Measurements from ENCODE around the gene SUSD6. TPM values are rescaled to one million over a fixed set of nuclear protein-coding genes. Genes with fewer than 3 reads are reported as not detected.

The SUSD6 gene
- polyA plus RNA-seq, 2 of the 4 experiments (the other 2 are of a cell fraction), result 4.3 to 7.0 TPM

DNA sequence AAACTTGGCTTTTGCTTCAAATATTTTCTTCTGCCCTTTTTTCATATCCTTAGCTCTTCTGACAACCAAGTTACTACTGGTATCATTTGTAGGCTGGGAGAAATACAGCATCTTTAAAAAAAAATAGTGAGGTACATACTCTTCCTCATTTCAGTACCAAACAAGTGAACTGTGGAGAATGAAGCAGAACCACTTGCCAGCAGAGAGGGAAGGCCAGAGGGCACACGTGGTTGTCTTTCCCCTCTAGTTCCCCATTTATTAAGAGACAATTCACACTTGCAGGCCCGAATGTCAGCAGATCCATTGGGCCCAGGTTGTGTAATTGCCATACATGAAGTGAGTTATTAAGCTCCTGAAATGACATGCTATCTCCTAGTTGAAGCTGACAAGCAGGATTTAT is 3.2 kb downstream of the SUSD6 start:
- ATAC-seq, result no peak
- POLR2A ChIA-PET, result no interaction called here

GRCh38 chr14:69615121-69615495 is 3.7 kb downstream of the SUSD6 start:
- no peak for DNase-seq (ENCODE audit: low read depth in 1 of 2, low spot score in 1 of 2)
- WGBS (ENCODE audit: missing lambda C conversion rate), result 80% methylated on average over 5 of the region's 5 CpGs
- POLR2A ChIA-PET, result no interaction called here
- H3K4me1 ChIP-seq, result peaks cover 18% of the 10 kb centered on the region
- no peak for FAIRE-seq
- ATAC-seq, result no peak
- no peaks in the 10 kb centered on the region for H3K9me3 ChIP-seq
- no peak overlapping the region for H3K27ac ChIP-seq
- H3K4me3 ChIP-seq, result no peak overlapping the region
- H3K4me2 ChIP-seq, result no peak overlapping the region
- CTCF ChIA-PET, result interaction anchor here (0.7 to 1.2 kb wide), 4 partner anchors 9 to 112 kb away, joined by 3 read pairs; no protein-coding TSS in a partner anchor
- TF ChIP-seq HOXB13 (CRISPR knock-in tag; IDR thresholded peaks at IDR 0.05; ENCODE audit: low read depth) (no peak), REST (IDR thresholded peaks at IDR 0.05) (no peak), JUN (IDR thresholded peaks at IDR 0.05) (no peak), ZFP36 (IDR thresholded peaks at IDR 0.05; ENCODE audit: borderline replicate concordance, partially characterized antibody) (no peak), USF2 (IDR thresholded peaks at IDR 0.05) (no peak), ZNF302 (CRISPR knock-in tag; IDR thresholded peaks at IDR 0.05) (no peak)

More for the DNA sequence above, 3.2 kb downstream of the SUSD6 start:
- CTCF ChIA-PET, result interaction anchor here (0.7 to 1.2 kb wide), 4 partner anchors 9 to 112 kb away, joined by 3 read pairs; no protein-coding TSS in a partner anchor
- WGBS (ENCODE audit: missing lambda C conversion rate), result 65% methylated on average over 2 of the region's 2 CpGs
- peaks cover 18% of the 10 kb centered on the region for H3K4me1 ChIP-seq
- no peak for DNase-seq (ENCODE audit: low read depth in 1 of 2, low spot score in 1 of 2)
- H3K9me3 ChIP-seq, result no peaks in the 10 kb centered on the region
- no peak for TF ChIP-seq ZC3H11A (IDR thresholded peaks at IDR 0.05)
- no peak for TF ChIP-seq TP53 (CRISPR knock-in tag; IDR thresholded peaks at IDR 0.05)
- TF ChIP-seq EP300 (IDR thresholded peaks at IDR 0.05), result no peak
- no peak for TF ChIP-seq FOSB (CRISPR knock-in tag; IDR thresholded peaks at IDR 0.05)
- TF ChIP-seq CBX2 (IDR thresholded peaks at IDR 0.05; ENCODE audit: borderline replicate concordance, low read depth), result no peak
- TF ChIP-seq USF2 (IDR thresholded peaks at IDR 0.05), result no peak
- TF ChIP-seq CTCF (IDR thresholded peaks at IDR 0.05), result no peak
- TF ChIP-seq FOSL2 (IDR thresholded peaks at IDR 0.05), result no peak
- no peak for TF ChIP-seq FOSL2 (CRISPR knock-in tag; IDR thresholded peaks at IDR 0.05)
- TF ChIP-seq NPAS2 (CRISPR knock-in tag; IDR thresholded peaks at IDR 0.05; ENCODE audit: borderline replicate concordance), result no peak
- TF ChIP-seq MAZ (IDR thresholded peaks at IDR 0.05; ENCODE audit: borderline replicate concordance, low read depth, low read length), result no peak
- no peak for TF ChIP-seq HEYL (CRISPR knock-in tag; IDR thresholded peaks at IDR 0.05)
- no peak for TF ChIP-seq CEBPB (IDR thresholded peaks at IDR 0.05)
- no peak for TF ChIP-seq ZNF302 (CRISPR knock-in tag; IDR thresholded peaks at IDR 0.05)
- TF ChIP-seq REST (IDR thresholded peaks at IDR 0.05), result no peak
- TF ChIP-seq CHD4 (IDR thresholded peaks at IDR 0.05; ENCODE audit: borderline replicate concordance), result no peak
- TF ChIP-seq HOXB13 (CRISPR knock-in tag; IDR thresholded peaks at IDR 0.05; ENCODE audit: low read depth), result no peak
- FAIRE-seq, result no peak
- no peak overlapping the region for H3K4me3 ChIP-seq
- H3K4me2 ChIP-seq, result no peak overlapping the region
- H3K27ac ChIP-seq, result no peak overlapping the region
